HT1080 (cell line): ENCODE results near the gene KLHDC7B. TPM values are rescaled to one million over a fixed set of nuclear protein-coding genes. Genes with fewer than 3 reads are reported as not detected.

ENCODE experiments used
- DNase-seq: peaks from one replicate; pipeline ENCODE4 v3.0.0-alpha.2; 2015; ENCODE audit warnings: low read depth
- total RNA-seq: library from RNA; depleted of rRNA; stranded (reverse); fragments of >200 nt; shearing (Covaris generic); gene quantifications from 2 replicates; pipeline ENCODE4 v1.2.3, GENCODE V29; 2014; rRNA removed

KLHDC7B gene
- total RNA-seq, 1 experiment from 2014 or later = not detected

- DNase-seq = no peak
Measured at GRCh38 chr22:50585238-50585637, 39.5 kb downstream of the KLHDC7B start.

- DNase-seq = no peak
Measured at GRCh38 chr22:50585781-50586180, 40.1 kb downstream of the KLHDC7B start.

- no peak for DNase-seq
Measured at GRCh38 chr22:50586416-50586815, 40.7 kb downstream of the KLHDC7B start.

GRCh38 chr22:50587407-50587806 lies 41.7 kb downstream of the KLHDC7B start:
- no peak for DNase-seq

- no peak for DNase-seq
Measured at GRCh38 chr22:50595189-50595588, 49.5 kb downstream of the KLHDC7B start.

- DNase-seq = no peak
Measured at GRCh38 chr22:50597097-50597496, 51.4 kb downstream of the KLHDC7B start.

- no peak for DNase-seq
Measured at GRCh38 chr22:50599816-50600455, 54.2 kb downstream of the KLHDC7B start.

- DNase-seq = no peak
Measured at GRCh38 chr22:50600538-50600937, 54.8 kb downstream of the KLHDC7B start, which contains the start of gene MAPK8IP2. TSS of gene MAPK8IP2 (plus strand) at chr22:50600793. CDS start at chr22:50600819, 26 bp downstream.

Other genes starting within 250 kb of the KLHDC7B start
- gene PLXNB2, start 238.3 kb upstream of the KLHDC7B start, total RNA-seq = 73.4 and 84.1 TPM in 2 replicates
- 0.13 and 0.31 TPM in 2 replicates for gene DENND6B, start 218.9 kb upstream of the KLHDC7B start, total RNA-seq
- 40.0 and 44.6 TPM in 2 replicates for gene PPP6R2, start 202.6 kb upstream of the KLHDC7B start, total RNA-seq
- gene SBF1, start 70.9 kb upstream of the KLHDC7B start, total RNA-seq = 65.2 and 76.2 TPM in 2 replicates
- 0.67 and 0.79 TPM in 2 replicates for gene ADM2, start 64.4 kb upstream of the KLHDC7B start, total RNA-seq
- 0.13 TPM in 1 of 2 replicates, not detected in the other for gene MIOX, start 59.0 kb upstream of the KLHDC7B start, total RNA-seq
- 36.7 and 54.3 TPM in 2 replicates for gene LMF2, start 38.2 kb upstream of the KLHDC7B start, total RNA-seq
- 65.3 and 73.2 TPM in 2 replicates for gene NCAPH2, start 37.7 kb upstream of the KLHDC7B start, total RNA-seq
- 6.4 and 7.7 TPM in 2 replicates for gene SCO2, start 20.3 kb upstream of the KLHDC7B start, total RNA-seq
- gene TYMP, start 15.9 kb upstream of the KLHDC7B start, total RNA-seq = 2.0 and 2.1 TPM in 2 replicates
- not detected in 2 replicates for gene SYCE3, start 17.0 kb downstream of the KLHDC7B start, total RNA-seq
- gene CPT1B, start 32.5 kb downstream of the KLHDC7B start, total RNA-seq = 12.5 and 13.4 TPM in 2 replicates
- gene CHKB, start 37.0 kb downstream of the KLHDC7B start, total RNA-seq = 17.8 and 22.3 TPM in 2 replicates
- gene MAPK8IP2, start 54.9 kb downstream of the KLHDC7B start, total RNA-seq = 0.37 and 0.47 TPM in 2 replicates
- 11.0 and 11.3 TPM in 2 replicates for gene ARSA, start 82.3 kb downstream of the KLHDC7B start, total RNA-seq
- gene SHANK3, start 126.9 kb downstream of the KLHDC7B start, total RNA-seq = 0.58 and 0.63 TPM in 2 replicates
- not detected in 2 replicates for gene ACR, start 192.3 kb downstream of the KLHDC7B start, total RNA-seq
- 12.5 and 20.8 TPM in 2 replicates for gene RABL2B, start 237.7 kb downstream of the KLHDC7B start, total RNA-seq